HG03039 (cell line): ENCODE measurements around the gene ADAMTS2.

ENCODE experiments used
- ATAC-seq: cut with Tn5 transposase; IDR thresholded peaks from one replicate; pipeline ENCODE4 v1.9.1; 2021; ENCODE audit warnings: mild to moderate bottlenecking, moderate library complexity; ENCODE audit not compliant: unreplicated experiment

The ADAMTS2 gene

GRCh38 chr5:179166171-179166885 lies 178.9 kb downstream of the ADAMTS2 start:
- ATAC-seq = no peak

- no peak for ATAC-seq
Observed at GRCh38 chr5:179165421-179166170, 179.7 kb downstream of the ADAMTS2 start.

- ATAC-seq = no peak
Observed at GRCh38 chr5:179164331-179165311, 180.6 kb downstream of the ADAMTS2 start.

DNA sequence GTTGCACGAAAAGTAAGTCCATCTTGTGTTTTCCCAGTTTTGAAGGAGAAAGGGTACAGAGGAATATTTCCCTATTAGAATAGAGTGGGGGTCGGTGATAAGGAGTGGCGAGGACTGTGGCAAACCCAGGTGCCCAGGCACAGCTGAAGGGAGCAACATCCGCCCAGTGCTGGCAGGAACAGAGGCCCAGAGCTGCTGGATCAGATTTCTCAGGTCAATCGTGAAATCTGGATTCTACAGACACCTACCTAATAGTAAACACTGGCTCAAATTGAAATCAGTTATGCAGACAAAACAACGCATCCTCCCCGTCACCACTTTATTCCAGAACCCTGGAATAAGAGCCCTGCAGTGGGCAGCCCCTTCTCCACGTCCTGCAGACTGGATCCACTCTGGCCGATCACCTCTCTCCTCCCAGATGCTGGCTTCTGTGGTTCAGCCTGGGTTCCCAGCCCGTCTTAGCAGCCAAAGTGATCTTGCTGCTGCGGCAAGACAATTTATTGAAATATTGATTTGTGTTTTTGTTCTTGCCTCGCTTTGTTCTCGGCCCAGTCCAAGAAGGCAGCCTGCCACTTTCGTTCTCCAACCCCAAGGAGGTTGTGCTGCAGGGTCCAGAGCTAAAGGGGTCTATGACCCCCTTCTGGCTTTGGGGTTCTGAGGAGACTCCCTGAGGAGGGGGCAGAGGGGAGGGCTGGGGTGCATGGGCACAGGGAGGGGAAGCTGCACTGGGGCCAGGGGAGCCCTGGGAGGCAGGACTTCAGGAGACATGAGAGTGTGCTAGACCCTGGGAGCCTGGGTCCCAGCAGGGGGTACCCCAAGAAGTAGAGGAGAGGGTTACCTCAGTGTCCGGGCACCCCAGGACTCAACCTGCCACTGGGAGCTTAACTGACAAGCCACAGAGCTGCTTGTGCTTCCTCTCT lies 181.8 kb downstream of the ADAMTS2 start:
- ATAC-seq = no peak

DNA sequence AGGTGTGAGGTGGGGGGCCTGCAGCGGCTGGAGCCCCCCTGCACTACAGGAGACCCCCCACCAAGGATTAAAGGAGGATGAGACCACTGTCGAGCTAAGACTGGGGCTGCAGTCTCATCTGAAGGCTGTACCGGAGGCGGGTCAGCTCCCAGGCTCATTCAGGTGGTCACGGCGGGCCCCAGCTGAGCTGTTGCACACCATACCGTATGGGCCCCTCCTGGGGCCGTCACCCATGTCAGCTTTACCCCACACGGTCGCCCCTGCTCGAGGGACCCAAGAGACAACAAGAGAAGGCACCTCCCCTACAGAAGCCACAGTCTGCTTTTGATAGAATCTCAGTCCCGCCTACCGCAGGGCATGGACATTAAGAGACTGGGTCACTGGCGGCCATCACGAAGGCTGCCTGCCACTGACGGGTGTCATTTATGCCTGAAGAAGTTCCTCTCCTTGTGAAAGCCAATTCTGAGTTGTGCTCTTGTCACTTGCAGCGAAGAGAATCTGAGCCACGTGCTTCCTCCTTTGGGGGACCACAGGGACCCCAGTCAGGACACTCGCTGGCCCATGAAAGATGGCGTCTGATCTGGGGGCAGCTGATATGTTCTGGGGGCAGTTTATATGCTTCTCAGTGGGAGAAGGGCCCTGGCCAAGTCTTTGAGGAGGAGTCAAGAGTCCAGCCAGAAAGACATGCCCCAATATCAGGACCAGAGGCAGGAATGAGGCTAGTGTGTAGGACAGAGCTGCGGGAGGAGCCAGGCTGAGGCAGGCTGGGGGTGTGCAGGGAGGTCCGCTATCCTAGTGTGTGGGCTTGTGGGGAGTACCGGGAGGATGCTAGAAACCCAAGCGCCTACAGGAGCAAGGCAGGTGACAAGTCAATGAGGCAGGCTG lies 182.7 kb downstream of the ADAMTS2 start:
- no peak for ATAC-seq

- no peak for ATAC-seq
Observed at GRCh38 chr5:179161901-179162300, 183.4 kb downstream of the ADAMTS2 start.

- no peak for ATAC-seq
Observed at GRCh38 chr5:179160584-179160983, 184.7 kb downstream of the ADAMTS2 start.

DNA sequence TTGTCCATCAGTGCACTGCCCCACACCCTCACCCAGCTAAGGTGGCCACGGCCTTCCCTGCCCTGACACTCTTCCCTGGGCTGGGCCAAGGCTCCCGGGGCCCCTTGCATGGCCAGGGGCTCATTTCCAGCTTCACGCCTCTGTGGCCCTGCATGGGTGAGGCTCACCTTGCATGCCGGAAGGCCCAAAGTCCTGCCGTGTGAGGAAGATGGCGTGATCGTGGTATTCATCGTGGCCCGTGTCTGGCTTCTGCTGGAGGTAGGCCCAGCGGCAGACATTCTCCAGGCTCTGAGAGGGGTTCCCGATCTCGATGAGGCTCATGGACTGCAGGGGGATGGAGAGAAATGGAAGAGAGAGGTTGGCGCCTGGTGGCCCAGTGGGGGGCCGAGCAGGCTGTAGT lies 186.7 kb downstream of the ADAMTS2 start:
- ATAC-seq = no peak

GRCh38 chr5:179154991-179155955 lies 190.0 kb downstream of the ADAMTS2 start:
- ATAC-seq = no peak

DNA sequence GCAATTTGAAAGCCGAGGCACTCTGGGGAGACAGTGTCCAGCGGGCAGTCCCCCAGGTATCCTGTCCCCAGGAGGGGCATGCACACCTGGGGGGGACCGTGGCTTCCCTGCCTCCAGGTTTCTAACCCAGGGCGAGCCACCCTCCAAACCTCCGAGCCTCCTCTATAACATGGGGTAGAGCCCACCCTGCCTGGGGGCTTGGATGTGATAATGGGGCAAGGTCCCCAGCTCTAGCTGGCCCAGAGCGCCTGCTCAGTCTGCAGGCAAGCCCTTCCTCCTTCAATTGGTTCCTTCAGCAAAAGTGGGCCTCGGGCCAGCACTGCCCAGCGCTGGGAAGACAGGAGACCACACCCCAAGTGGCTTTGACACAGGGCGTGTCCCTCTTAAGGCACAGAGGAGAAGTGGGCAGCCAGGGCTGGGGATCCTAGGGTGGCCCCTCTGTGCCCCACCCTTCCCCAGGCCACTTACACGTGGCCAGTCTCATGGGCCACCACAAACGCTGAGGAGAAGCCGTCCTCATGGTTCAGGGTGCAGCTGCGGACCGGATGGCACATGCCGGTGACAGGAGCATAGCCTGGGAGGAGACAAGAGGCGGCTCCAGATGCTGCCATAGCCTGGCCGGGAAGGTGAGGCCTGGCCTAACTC lies 190.8 kb downstream of the ADAMTS2 start:
- no peak for ATAC-seq

GRCh38 chr5:179153921-179154345 lies 191.3 kb downstream of the ADAMTS2 start:
- no peak for ATAC-seq

- no peak for ATAC-seq
Observed at GRCh38 chr5:179153341-179153901, 191.8 kb downstream of the ADAMTS2 start.

- ATAC-seq = no peak
Observed at GRCh38 chr5:179152941-179153340, 192.3 kb downstream of the ADAMTS2 start.

DNA sequence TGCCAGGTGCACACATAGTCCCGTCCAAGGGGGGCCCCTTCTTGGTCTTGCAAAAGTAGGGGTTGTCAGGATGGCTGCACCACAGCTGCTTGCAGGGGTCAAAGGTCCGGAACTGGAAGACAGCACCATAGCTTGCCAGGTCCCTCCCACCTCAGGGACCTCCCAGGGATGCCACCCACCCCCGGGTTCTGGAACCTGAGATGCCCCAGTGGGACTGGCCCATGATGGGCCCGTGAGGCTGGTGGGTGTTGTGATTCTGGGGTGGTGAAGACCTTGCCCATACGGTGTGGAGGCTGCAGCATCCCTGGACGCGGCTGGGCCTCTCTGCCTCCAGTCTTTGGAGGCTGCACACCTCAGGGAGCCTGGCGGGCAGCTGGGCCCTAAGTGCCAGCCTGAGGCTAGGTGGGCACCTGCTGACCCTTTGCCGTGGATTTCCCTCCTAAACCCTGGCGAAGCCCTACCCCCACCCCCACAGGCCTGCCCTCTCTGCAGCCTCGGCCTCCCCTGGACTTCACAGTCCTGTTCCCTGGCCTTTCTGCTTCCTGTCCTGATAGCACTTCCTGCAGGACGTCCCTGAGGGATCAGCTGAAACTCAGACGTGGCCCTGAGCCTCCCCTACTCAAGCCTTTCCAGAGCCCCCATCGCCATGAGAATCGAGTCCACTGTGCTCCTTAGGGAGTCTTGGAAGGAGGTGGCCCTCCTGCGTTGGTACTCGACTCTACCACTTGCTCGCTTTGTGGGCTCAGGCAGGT lies 192.9 kb downstream of the ADAMTS2 start:
- ATAC-seq = no peak

GRCh38 chr5:179151286-179152118 lies 193.8 kb downstream of the ADAMTS2 start:
- no peak for ATAC-seq

DNA sequence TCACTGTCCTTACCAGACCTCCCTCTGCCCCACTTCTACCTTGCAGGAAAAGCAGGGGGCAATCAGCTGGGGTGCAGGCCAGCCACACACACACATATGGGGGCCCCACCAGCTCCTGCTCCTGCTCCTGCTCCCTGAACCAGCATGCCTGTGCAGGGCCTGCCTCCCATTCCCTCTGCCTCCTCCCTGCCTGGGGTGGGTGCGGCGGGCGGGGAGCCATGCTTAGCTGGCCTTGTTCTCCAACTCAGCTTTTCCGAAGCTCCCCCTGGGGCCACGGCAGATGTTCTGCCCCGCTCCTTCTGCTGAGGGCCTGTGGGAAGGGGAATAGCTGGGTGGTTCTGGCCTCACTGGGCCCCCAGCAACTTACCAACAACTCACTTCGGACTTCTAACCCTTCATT lies 195.2 kb downstream of the ADAMTS2 start:
- ATAC-seq = no peak
